Measurements from ENCODE around the gene ITIH4. TPM values are rescaled to one million over a fixed set of nuclear protein-coding genes. Genes with fewer than 3 reads are reported as not detected.

ITIH4 gene
- total RNA-seq, 2 donors from 2014 or later = 6.0 to 6.2 TPM

DNA sequence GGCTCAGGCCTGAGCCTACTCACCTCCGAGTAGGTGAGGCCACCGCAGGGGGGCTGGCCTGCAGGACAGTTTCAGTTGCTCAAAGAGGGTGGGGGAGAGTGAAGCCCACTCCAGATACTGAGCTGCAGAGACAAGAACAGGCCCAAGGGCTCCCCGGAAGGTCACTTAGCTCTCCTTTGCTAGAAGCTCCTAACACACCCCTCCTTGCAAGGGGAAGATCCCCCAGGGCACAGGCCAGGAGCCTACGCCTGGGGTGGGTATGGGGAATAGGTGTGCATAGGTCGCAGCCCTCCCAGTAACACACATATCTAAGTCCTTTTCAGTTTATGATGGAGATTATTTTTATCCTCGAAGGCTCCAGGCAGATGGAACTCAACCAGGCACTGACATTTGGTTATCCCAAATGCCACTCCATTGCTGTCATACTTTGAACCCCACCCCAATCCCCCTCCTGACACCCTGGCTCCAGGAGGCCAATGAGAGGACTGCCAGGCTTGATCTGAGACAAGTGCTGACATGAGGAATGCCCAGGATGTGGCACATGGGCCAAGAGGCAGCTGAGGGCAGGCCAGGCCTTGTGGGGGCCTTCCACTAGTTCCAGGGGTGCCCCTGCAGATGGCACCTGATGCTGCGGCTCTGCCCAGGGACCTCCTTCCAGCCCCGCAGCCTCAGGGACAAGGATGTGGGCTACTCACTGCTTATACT lies 5.4 kb upstream of the ITIH4 start:
- peaks cover 10% of the 10 kb centered on the region for H3K4me1 ChIP-seq (ENCODE audit: control insufficient read depth, insufficient read depth, low read length)
- no peaks in the 10 kb centered on the region for H3K27me3 ChIP-seq (ENCODE audit: control insufficient read depth, insufficient read depth, low read length, poor library complexity, severe bottlenecking)
- peak overlapping the region; percentile 15 for H3K9ac ChIP-seq (ENCODE audit: extremely low read depth, low read length, poor library complexity, severe bottlenecking)
- H3K9me3 Mint-ChIP-seq = no peaks in the 10 kb centered on the region
- H3K27me3 Mint-ChIP-seq (ENCODE audit: insufficient read depth) = no peaks in the 10 kb centered on the region
- no peak overlapping the region for H3K4me3 Mint-ChIP-seq
- WGBS, 2 experiments (ENCODE audit: insufficient coverage in 1 of 2, insufficient read length in 1 of 2) = 79 to 89% methylated on average over 4 to 6 of the region's 8 CpGs
- H3K4me1 Mint-ChIP-seq = peaks cover 19% of the 10 kb centered on the region
- H3K27ac Mint-ChIP-seq = peak overlapping the region; percentile 91
- peaks cover 4% of the 10 kb centered on the region for H3K36me3 Mint-ChIP-seq (ENCODE audit: low read depth)
- H3K9me3 ChIP-seq (ENCODE audit: control insufficient read depth, low read length) = no peaks in the 10 kb centered on the region
- no peaks in the 10 kb centered on the region for H3K36me3 ChIP-seq (ENCODE audit: control insufficient read depth, insufficient read depth, low read length)
- H3K4me3 ChIP-seq (ENCODE audit: low read length) = no peak overlapping the region
- no peak for DNase-seq
- TF ChIP-seq, protein P1, sequence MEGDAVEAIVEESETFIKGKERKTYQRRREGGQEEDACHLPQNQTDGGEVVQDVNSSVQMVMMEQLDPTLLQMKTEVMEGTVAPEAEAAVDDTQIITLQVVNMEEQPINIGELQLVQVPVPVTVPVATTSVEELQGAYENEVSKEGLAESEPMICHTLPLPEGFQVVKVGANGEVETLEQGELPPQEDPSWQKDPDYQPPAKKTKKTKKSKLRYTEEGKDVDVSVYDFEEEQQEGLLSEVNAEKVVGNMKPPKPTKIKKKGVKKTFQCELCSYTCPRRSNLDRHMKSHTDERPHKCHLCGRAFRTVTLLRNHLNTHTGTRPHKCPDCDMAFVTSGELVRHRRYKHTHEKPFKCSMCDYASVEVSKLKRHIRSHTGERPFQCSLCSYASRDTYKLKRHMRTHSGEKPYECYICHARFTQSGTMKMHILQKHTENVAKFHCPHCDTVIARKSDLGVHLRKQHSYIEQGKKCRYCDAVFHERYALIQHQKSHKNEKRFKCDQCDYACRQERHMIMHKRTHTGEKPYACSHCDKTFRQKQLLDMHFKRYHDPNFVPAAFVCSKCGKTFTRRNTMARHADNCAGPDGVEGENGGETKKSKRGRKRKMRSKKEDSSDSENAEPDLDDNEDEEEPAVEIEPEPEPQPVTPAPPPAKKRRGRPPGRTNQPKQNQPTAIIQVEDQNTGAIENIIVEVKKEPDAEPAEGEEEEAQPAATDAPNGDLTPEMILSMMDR (conservative IDR thresholded peaks at IDR 0.05) = no peak
- H3K27ac ChIP-seq (ENCODE audit: low read depth, low read length) = peak overlapping the region; percentile 95

DNA sequence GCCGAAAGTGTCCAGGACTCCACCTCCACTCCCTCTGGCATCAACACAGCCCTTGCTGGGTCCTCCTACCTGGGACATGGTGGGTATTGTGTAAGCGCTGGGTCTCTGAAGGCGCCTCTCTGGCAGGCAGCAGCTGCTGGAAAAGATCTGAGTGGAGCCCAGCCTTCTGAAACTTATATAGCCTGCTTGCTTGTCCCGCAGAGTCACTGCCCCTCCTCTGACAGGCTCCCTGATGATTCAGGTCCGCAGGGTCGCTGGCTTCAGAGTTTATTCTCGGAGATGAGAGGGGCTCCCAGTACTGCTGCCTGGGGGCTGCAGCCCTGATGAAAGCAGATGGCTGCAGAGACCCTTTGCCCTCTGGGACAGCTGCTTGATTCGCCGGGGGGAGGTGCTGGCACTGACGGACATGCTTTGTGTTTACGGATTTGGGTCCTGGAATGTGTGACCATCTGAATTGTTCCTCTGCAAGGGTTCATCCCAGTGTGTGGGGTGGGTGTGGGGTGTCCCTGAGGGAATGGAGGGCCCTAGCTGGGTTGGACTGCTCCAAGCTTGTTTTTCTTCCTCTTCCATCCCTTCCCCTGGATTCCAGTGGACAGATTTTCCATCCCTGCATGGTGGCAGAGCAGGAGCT lies 4.5 kb upstream of the ITIH4 start, which contains the start of gene MUSTN1:
Gene MUSTN1 (minus strand): TSS at position 149 of the 631 bp plus-strand sequence. CDS start 71 bp downstream, at position 78.
- Histone ChIP-seq H3K36me3 (ENCODE audit: control insufficient read depth, insufficient read depth, low read length) (no peaks in the 10 kb centered on the region), H3K9ac (ENCODE audit: extremely low read depth, low read length, poor library complexity, severe bottlenecking) (peak within 1 kb of the TSS; percentile 20), H3K27ac (ENCODE audit: low read depth, low read length) (peak within 1 kb of the TSS; percentile 95), H3K9me3 (ENCODE audit: control insufficient read depth, low read length) (no peaks in the 10 kb centered on the region), H3K27me3 (ENCODE audit: control insufficient read depth, insufficient read depth, low read length, poor library complexity, severe bottlenecking) (no peaks in the 10 kb centered on the region), H3K4me1 (ENCODE audit: control insufficient read depth, insufficient read depth, low read length) (peaks cover 10% of the 10 kb centered on the region), H3K4me3 (ENCODE audit: low read length) (no peak within 1 kb of the TSS)
- Mint-ChIP-seq H3K36me3 (ENCODE audit: low read depth) (peaks cover 4% of the 10 kb centered on the region), H3K9me3 (no peaks in the 10 kb centered on the region), H3K27me3 (ENCODE audit: insufficient read depth) (no peaks in the 10 kb centered on the region), H3K4me3 (peak within 1 kb of the TSS; percentile 35), H3K27ac (peak within 1 kb of the TSS; percentile 91), H3K4me1 (peaks cover 29% of the 10 kb centered on the region)
- TF ChIP-seq, protein P1 (conservative IDR thresholded peaks at IDR 0.05) = no peak
- DNase-seq = peak; percentile 59
- WGBS, 2 experiments (ENCODE audit: insufficient coverage in 1 of 2, insufficient read length in 1 of 2) = 25 to 68% methylated on average over 3 to 11 of the region's 11 CpGs

DNA sequence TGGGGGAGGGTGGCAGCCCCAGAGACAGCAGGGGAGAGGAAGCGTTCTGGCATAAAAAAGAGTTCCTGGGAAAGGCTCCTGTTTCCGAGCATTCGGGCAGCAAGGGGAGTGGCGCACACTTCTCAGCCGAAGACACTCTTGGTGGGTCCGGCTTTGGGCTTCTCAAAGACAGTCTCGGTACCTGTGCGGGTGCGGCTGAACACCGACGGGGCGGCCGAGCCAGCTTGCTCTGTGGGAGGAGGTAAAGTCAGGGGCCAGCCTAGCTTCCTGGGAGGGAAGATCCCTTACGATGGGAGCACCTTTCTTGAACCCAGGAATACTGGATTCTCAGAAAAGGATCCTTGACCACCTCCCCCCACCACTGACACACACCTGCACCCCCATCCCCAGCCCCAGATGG lies 2.7 kb upstream of the ITIH4 start:
- H3K4me1 Mint-ChIP-seq = peaks cover 24% of the 10 kb centered on the region
- no peak overlapping the region for H3K4me3 Mint-ChIP-seq
- no peak for DNase-seq
- H3K9me3 Mint-ChIP-seq = no peaks in the 10 kb centered on the region
- H3K27me3 Mint-ChIP-seq (ENCODE audit: insufficient read depth) = no peaks in the 10 kb centered on the region
- no peaks in the 10 kb centered on the region for H3K9me3 ChIP-seq (ENCODE audit: control insufficient read depth, low read length)
- H3K4me1 ChIP-seq (ENCODE audit: control insufficient read depth, insufficient read depth, low read length) = peaks cover 4% of the 10 kb centered on the region
- H3K36me3 ChIP-seq (ENCODE audit: control insufficient read depth, insufficient read depth, low read length) = no peaks in the 10 kb centered on the region
- H3K4me3 ChIP-seq (ENCODE audit: low read length) = no peak overlapping the region
- H3K27me3 ChIP-seq (ENCODE audit: control insufficient read depth, insufficient read depth, low read length, poor library complexity, severe bottlenecking) = no peaks in the 10 kb centered on the region
- no peak overlapping the region for H3K9ac ChIP-seq (ENCODE audit: extremely low read depth, low read length, poor library complexity, severe bottlenecking)
- H3K36me3 Mint-ChIP-seq (ENCODE audit: low read depth) = peaks cover 2% of the 10 kb centered on the region
- no peak overlapping the region for H3K27ac Mint-ChIP-seq
- no peak overlapping the region for H3K27ac ChIP-seq (ENCODE audit: low read depth, low read length)
- 93 to 95% methylated on average over 8 to 14 of the region's 14 CpGs for WGBS, 2 experiments (ENCODE audit: insufficient coverage in 1 of 2, insufficient read length in 1 of 2)
- TF ChIP-seq, protein P1 (conservative IDR thresholded peaks at IDR 0.05) = no peak
